Sciatic nerve (tissue), 2 donors: ENCODE data around the gene MYL10. TPM values are rescaled to one million over a fixed set of nuclear protein-coding genes. Genes with fewer than 3 reads are reported as not detected.
A peak's percentile ranks its signal among the peaks of the same experiment; 100 is the strongest.
"Not testable (repeated sequence)": the region's sequence is repeated elsewhere in the genome, so short reads cannot be mapped to it uniquely, and the experiment has no call there.

Experiments
- ATAC-seq: fragments of 200-7000 bp; cut with Tn5 transposase; one replicate; pipeline ENCODE4 v1.9.1; 2020; ENCODE audit warnings: mild to moderate bottlenecking, moderate library complexity
- DNase-seq: peaks from one replicate; pipeline ENCODE4 v3.0.0-alpha.2; 2020; ENCODE audit warnings: low spot score
- intact Hi-C: fragments of 100-400 bp; cut with DNase I; formaldehyde crosslinking; loops from one replicate; pipeline ENCODE4 v1.14.2; 2022
- total RNA-seq: library from RNA; stranded (reverse); fragmentation: NEBNext Ultra II Directional; extraction: Animal tissue kit (Norgen Biotek cat#: 25700); gene quantifications from one replicate; pipeline ENCODE4 v1.2.1, GENCODE V29; 2021
- donor health status: DM: no; HTN: no; CAD: no.
- donor health status: DM: no; HTN: no; CAD: no.

The MYL10 gene
- total RNA-seq, 1 donor from 2014 or later = not detected

- DNase-seq, ATAC-seq: not testable (repeated sequence)
- intact Hi-C loops = loop anchor here (5.0 kb wide), 2 partner anchors 667 to 1518 kb away; partner anchors contain the start of gene COPS6
Measured at GRCh38 chr7:101604934-101605332, 24.2 kb downstream of the MYL10 start.

- DNase-seq = no peak
- intact Hi-C loops = loop anchor here (5.0 kb wide), 1 partner anchor 668 kb away; no protein-coding TSS in a partner anchor
- ATAC-seq = no peak
Measured at GRCh38 chr7:101604331-101604933, 24.7 kb downstream of the MYL10 start.

GRCh38 chr7:101602484-101603241 lies 26.4 kb downstream of the MYL10 start:
- ATAC-seq = peak; percentile 91
- intact Hi-C loops = loop anchor here (5.0 kb wide), 1 partner anchor 670 kb away; no protein-coding TSS in a partner anchor
- peak; percentile 90 for DNase-seq

GRCh38 chr7:101602082-101602481 lies 27.0 kb downstream of the MYL10 start:
- no peak for ATAC-seq
- DNase-seq = no peak
- intact Hi-C loops = loop anchor here (5.0 kb wide), 1 partner anchor 670 kb away; no protein-coding TSS in a partner anchor

- intact Hi-C loops = loop anchor here (5.0 kb wide), 1 partner anchor 673 kb away; no protein-coding TSS in a partner anchor
- ATAC-seq (no peak), DNase-seq (no peak)
Measured at GRCh38 chr7:101599787-101600186, 29.3 kb downstream of the MYL10 start.

GRCh38 chr7:101598986-101599771 lies 29.9 kb downstream of the MYL10 start:
- intact Hi-C loops = no loop called here
- ATAC-seq (peak; percentile 23), DNase-seq (no peak)

- intact Hi-C loops = no loop called here
- DNase-seq (no peak), ATAC-seq (no peak)
Measured at GRCh38 chr7:101598422-101598985, 30.6 kb downstream of the MYL10 start.

GRCh38 chr7:101597941-101598340 lies 31.2 kb downstream of the MYL10 start:
- intact Hi-C loops = no loop called here
- DNase-seq (no peak), ATAC-seq (no peak)

GRCh38 chr7:101596898-101597297 lies 32.2 kb downstream of the MYL10 start:
- ATAC-seq (no peak), DNase-seq (no peak)
- intact Hi-C loops = no loop called here

GRCh38 chr7:101595766-101596537 lies 33.1 kb downstream of the MYL10 start:
- no peak for ATAC-seq
- intact Hi-C loops = no loop called here
- no peak for DNase-seq

GRCh38 chr7:101595246-101595645 lies 33.9 kb downstream of the MYL10 start:
- ATAC-seq (no peak), DNase-seq (peak; percentile 18)
- intact Hi-C loops = no loop called here

GRCh38 chr7:101594790-101595189 lies 34.3 kb downstream of the MYL10 start:
- DNase-seq (peak; percentile 9), ATAC-seq (no peak)
- intact Hi-C loops = no loop called here

GRCh38 chr7:101593556-101593955 lies 35.5 kb downstream of the MYL10 start:
- peak; percentile 12 for DNase-seq
- ATAC-seq = no peak
- intact Hi-C loops = no loop called here

- DNase-seq (no peak), ATAC-seq (no peak)
- intact Hi-C loops = no loop called here
Measured at GRCh38 chr7:101591504-101591903, 37.6 kb downstream of the MYL10 start.

- intact Hi-C loops = no loop called here
- DNase-seq (peak; percentile 46), ATAC-seq (no peak)
Measured at GRCh38 chr7:101590663-101591435, 38.2 kb downstream of the MYL10 start.

- intact Hi-C loops = no loop called here
- DNase-seq (peak; percentile 28), ATAC-seq (no peak)
Measured at GRCh38 chr7:101589976-101590662, 39.0 kb downstream of the MYL10 start.

GRCh38 chr7:101589052-101589451 lies 40.0 kb downstream of the MYL10 start:
- DNase-seq (peak; percentile 42), ATAC-seq (no peak)
- intact Hi-C loops = no loop called here
